K562 (cell line): Measurements from ENCODE around the gene SELENOI. TPM values are rescaled to one million over a fixed set of nuclear protein-coding genes. Genes with fewer than 3 reads are reported as not detected.

Experiments used
- HDAC3 ChIP-seq: fragments of 450-650 bp; IDR thresholded peaks from 2 replicates; pipeline ENCODE4 v1.6.1; 2018; ENCODE audit warnings: borderline replicate concordance, mild to moderate bottlenecking, moderate library complexity; ENCODE audit not compliant: partially characterized antibody
- MED1 ChIP-seq: sonication (generic); formaldehyde crosslinking; IDR thresholded peaks from 2 replicates; pipeline ENCODE4 v1.8.1; 2023; ENCODE audit warnings: missing genetic modification reagents, borderline replicate concordance
- MYNN ChIP-seq, 2 experiments: sonication (generic); formaldehyde crosslinking in 1 of 2; IDR thresholded peaks; 2 replicates each; pipeline versions ENCODE4 v1.5.0 to v1.6.1; 2016 to 2020; ENCODE audit warnings: antibody characterized with exemption in 1 of 2, missing genetic modification reagents in 1 of 2
- PRMT5 ChIP-seq: sonication (generic); formaldehyde crosslinking; IDR thresholded peaks from 2 replicates; pipeline ENCODE4 v1.5.0; 2020; ENCODE audit warnings: missing genetic modification reagents
- RFX1 ChIP-seq: fragments of 450-650 bp; IDR thresholded peaks from 2 replicates; pipeline ENCODE4 v1.6.1; 2016; ENCODE audit warnings: mild to moderate bottlenecking, moderate library complexity
- TCF7L2 ChIP-seq: fragments of 150-350 bp; IDR thresholded peaks from 2 replicates; pipeline ENCODE4 v1.6.1; 2016; ENCODE audit warnings: low read depth, mild to moderate bottlenecking, low read length, moderate library complexity
- ZFX ChIP-seq: sonication (generic); formaldehyde crosslinking; IDR thresholded peaks from 2 replicates; pipeline ENCODE4 v1.8.0; 2022; ENCODE audit warnings: mild to moderate bottlenecking, missing genetic modification reagents, moderate library complexity
- ZKSCAN3 ChIP-seq: fragments of 250-450 bp; sonication (Bioruptor Pico); IDR thresholded peaks from 2 replicates; pipeline ENCODE4 v1.4.0; 2020
- polyA plus RNA-seq, 8 experiments: library from polyadenylated mRNA; depleted of rRNA in 4 of 8; stranded (reverse) in 5 of 8; unstranded in 3 of 8; fragments of >200 nt; fragmentation: Nextera tagmentation in 2 of 8; fragmentation: Illumina TruSeq in 1 of 8; extraction: Ambion mirVana in 2 of 8; extraction: Trizol in 1 of 8; gene quantifications; 2 replicates each; pipeline versions ENCODE4 v1.2.1 to v1.2.3, GENCODE V29; 2011 to 2014; ENCODE audit warnings: inconsistent platforms in 1 of 8, missing spikeins in 1 of 8
- total RNA-seq, 7 experiments: library from RNA; depleted of rRNA in 6 of 7; stranded (reverse); fragments of >200 nt in 6 of 7; fragmentation: Illumina TruSeq in 2 of 7; extraction: Trizol in 2 of 7; gene quantifications; 2 replicates each; pipeline versions ENCODE4 v1.2.1 to v1.2.3, GENCODE V29; 2011 to 2021; ENCODE audit warnings: low replicate concordance in 1 of 7
- TF ChIP-seq, protein P1 (sequence below): fragments of 450-650 bp; IDR thresholded peaks from 2 replicates; pipeline ENCODE4 v1.6.1; 2014; ENCODE audit warnings: low read depth, mild to moderate bottlenecking, moderate library complexity, borderline replicate concordance
- TF ChIP-seq, protein P2 (sequence below): sonication (generic); formaldehyde crosslinking; IDR thresholded peaks from 2 replicates; pipeline ENCODE4 v1.4.0; 2020; ENCODE audit warnings: mild to moderate bottlenecking, missing genetic modification reagents
- TF ChIP-seq, protein P3 (sequence below): fragments of 450-650 bp; formaldehyde crosslinking; IDR thresholded peaks from 2 replicates; pipeline ENCODE4 v1.4.0; 2020; ENCODE audit warnings: mild to moderate bottlenecking
- TF ChIP-seq, protein P4 (sequence below): sonication (generic); formaldehyde crosslinking; IDR thresholded peaks from 2 replicates; pipeline ENCODE4 v1.8.1; 2023; ENCODE audit warnings: missing genetic modification reagents, mild to moderate bottlenecking, borderline replicate concordance
- TF ChIP-seq, protein P5 (sequence below), 3 experiments: fragments of 200-800 bp in 1 of 3; fragments of 250-450 bp in 1 of 3; fragments of 450-650 bp in 1 of 3; sonication (Bioruptor Pico) in 1 of 3; sonication (Bioruptor generic) in 1 of 3; formaldehyde crosslinking in 1 of 3; IDR thresholded peaks; 2 replicates each; pipeline versions ENCODE4 v1.6.1 to v1.8.0; 2016 to 2022; ENCODE audit warnings: mild to moderate bottlenecking in 2 of 3, missing genetic modification characterization in 2 of 3, missing compliant biosample characterization in 1 of 3, moderate library complexity in 1 of 3

The SELENOI gene
- total and polyA plus RNA-seq, 9 of the 15 experiments (the other 6 are each of a cell fraction or from before 2014, with no cell fraction given): 9.6 to 46.9 (median 24.4) TPM

DNA sequence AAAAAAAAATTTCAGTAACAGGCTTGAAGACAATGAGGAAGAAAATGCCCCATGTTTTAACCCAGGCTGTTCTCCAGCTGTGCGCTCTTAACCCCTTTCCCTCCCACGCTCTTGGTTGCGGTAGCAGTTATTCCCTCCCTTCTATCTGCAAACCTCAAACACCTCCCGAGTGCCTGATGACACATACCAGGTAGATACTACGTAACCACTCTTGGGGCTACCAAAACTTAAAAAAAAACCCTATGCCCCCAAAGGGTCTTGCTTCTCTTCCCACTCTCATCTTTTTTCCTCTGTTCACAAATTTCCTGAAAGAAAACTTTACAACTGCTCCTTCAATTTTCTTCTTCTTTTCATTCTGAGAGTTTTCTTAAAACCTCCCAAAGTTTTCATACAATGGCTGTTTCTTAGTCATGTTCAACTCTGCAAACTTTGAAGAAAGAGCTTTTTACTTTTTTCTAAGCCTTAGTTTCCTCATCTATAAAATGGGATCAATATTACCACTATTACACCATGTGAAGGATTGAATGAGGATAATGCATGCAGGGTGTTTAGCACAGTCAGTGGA is 50.9 kb downstream of the SELENOI start (continued):
- TF ChIP-seq, protein P1, sequence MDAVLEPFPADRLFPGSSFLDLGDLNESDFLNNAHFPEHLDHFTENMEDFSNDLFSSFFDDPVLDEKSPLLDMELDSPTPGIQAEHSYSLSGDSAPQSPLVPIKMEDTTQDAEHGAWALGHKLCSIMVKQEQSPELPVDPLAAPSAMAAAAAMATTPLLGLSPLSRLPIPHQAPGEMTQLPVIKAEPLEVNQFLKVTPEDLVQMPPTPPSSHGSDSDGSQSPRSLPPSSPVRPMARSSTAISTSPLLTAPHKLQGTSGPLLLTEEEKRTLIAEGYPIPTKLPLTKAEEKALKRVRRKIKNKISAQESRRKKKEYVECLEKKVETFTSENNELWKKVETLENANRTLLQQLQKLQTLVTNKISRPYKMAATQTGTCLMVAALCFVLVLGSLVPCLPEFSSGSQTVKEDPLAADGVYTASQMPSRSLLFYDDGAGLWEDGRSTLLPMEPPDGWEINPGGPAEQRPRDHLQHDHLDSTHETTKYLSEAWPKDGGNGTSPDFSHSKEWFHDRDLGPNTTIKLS: no peak
- TF ChIP-seq TCF7L2: no peak
- peak; percentile 62 for TF ChIP-seq HDAC3
- TF ChIP-seq ZFX: no peak
- TF ChIP-seq ZKSCAN3 (CRISPR knock-in tag): no peak
- TF ChIP-seq, protein P2, sequence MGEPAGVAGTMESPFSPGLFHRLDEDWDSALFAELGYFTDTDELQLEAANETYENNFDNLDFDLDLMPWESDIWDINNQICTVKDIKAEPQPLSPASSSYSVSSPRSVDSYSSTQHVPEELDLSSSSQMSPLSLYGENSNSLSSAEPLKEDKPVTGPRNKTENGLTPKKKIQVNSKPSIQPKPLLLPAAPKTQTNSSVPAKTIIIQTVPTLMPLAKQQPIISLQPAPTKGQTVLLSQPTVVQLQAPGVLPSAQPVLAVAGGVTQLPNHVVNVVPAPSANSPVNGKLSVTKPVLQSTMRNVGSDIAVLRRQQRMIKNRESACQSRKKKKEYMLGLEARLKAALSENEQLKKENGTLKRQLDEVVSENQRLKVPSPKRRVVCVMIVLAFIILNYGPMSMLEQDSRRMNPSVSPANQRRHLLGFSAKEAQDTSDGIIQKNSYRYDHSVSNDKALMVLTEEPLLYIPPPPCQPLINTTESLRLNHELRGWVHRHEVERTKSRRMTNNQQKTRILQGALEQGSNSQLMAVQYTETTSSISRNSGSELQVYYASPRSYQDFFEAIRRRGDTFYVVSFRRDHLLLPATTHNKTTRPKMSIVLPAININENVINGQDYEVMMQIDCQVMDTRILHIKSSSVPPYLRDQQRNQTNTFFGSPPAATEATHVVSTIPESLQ (CRISPR knock-in tag): no peak
- TF ChIP-seq MED1 (CRISPR knock-in tag): no peak
- TF ChIP-seq RFX1: no peak
- no peak for TF ChIP-seq PRMT5
- TF ChIP-seq, protein P3, sequence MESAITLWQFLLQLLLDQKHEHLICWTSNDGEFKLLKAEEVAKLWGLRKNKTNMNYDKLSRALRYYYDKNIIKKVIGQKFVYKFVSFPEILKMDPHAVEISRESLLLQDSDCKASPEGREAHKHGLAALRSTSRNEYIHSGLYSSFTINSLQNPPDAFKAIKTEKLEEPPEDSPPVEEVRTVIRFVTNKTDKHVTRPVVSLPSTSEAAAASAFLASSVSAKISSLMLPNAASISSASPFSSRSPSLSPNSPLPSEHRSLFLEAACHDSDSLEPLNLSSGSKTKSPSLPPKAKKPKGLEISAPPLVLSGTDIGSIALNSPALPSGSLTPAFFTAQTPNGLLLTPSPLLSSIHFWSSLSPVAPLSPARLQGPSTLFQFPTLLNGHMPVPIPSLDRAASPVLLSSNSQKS (CRISPR knock-in tag): no peak
- TF ChIP-seq, protein P4, sequence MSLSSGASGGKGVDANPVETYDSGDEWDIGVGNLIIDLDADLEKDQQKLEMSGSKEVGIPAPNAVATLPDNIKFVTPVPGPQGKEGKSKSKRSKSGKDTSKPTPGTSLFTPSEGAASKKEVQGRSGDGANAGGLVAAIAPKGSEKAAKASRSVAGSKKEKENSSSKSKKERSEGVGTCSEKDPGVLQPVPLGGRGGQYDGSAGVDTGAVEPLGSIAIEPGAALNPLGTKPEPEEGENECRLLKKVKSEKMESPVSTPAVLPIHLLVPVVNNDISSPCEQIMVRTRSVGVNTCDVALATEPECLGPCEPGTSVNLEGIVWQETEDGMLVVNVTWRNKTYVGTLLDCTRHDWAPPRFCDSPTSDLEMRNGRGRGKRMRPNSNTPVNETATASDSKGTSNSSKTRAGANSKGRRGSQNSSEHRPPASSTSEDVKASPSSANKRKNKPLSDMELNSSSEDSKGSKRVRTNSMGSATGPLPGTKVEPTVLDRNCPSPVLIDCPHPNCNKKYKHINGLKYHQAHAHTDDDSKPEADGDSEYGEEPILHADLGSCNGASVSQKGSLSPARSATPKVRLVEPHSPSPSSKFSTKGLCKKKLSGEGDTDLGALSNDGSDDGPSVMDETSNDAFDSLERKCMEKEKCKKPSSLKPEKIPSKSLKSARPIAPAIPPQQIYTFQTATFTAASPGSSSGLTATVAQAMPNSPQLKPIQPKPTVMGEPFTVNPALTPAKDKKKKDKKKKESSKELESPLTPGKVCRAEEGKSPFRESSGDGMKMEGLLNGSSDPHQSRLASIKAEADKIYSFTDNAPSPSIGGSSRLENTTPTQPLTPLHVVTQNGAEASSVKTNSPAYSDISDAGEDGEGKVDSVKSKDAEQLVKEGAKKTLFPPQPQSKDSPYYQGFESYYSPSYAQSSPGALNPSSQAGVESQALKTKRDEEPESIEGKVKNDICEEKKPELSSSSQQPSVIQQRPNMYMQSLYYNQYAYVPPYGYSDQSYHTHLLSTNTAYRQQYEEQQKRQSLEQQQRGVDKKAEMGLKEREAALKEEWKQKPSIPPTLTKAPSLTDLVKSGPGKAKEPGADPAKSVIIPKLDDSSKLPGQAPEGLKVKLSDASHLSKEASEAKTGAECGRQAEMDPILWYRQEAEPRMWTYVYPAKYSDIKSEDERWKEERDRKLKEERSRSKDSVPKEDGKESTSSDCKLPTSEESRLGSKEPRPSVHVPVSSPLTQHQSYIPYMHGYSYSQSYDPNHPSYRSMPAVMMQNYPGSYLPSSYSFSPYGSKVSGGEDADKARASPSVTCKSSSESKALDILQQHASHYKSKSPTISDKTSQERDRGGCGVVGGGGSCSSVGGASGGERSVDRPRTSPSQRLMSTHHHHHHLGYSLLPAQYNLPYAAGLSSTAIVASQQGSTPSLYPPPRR (CRISPR knock-in tag): no peak
- TF ChIP-seq MYNN (IDR thresholded peaks at IDR 0.05): peak; percentile 58; the same call in 1 of the 2 replicates
- TF ChIP-seq MYNN (CRISPR knock-in tag; IDR thresholded peaks at IDR 0.05): no peak
- TF ChIP-seq, protein P5, sequence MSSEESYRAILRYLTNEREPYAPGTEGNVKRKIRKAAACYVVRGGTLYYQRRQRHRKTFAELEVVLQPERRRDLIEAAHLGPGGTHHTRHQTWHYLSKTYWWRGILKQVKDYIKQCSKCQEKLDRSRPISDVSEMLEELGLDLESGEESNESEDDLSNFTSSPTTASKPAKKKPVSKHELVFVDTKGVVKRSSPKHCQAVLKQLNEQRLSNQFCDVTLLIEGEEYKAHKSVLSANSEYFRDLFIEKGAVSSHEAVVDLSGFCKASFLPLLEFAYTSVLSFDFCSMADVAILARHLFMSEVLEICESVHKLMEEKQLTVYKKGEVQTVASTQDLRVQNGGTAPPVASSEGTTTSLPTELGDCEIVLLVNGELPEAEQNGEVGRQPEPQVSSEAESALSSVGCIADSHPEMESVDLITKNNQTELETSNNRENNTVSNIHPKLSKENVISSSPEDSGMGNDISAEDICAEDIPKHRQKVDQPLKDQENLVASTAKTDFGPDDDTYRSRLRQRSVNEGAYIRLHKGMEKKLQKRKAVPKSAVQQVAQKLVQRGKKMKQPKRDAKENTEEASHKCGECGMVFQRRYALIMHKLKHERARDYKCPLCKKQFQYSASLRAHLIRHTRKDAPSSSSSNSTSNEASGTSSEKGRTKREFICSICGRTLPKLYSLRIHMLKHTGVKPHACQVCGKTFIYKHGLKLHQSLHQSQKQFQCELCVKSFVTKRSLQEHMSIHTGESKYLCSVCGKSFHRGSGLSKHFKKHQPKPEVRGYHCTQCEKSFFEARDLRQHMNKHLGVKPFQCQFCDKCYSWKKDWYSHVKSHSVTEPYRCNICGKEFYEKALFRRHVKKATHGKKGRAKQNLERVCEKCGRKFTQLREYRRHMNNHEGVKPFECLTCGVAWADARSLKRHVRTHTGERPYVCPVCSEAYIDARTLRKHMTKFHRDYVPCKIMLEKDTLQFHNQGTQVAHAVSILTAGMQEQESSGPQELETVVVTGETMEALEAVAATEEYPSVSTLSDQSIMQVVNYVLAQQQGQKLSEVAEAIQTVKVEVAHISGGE (CRISPR knock-in tag; IDR thresholded peaks at IDR 0.05): no peak
